Stomach (tissue), 19 donors: ENCODE data around the gene RNF151. TPM values are rescaled to one million over a fixed set of nuclear protein-coding genes. Genes with fewer than 3 reads are reported as not detected.

Source experiments
- DNase-seq, 2 donors: peaks; one replicate each; pipeline versions ENCODE4 v3.0.0 to v3.0.0-alpha.2; 2013 to 2019
- H3K27ac ChIP-seq, 5 donors: fragments of 200-600 bp in 4 of 5; sonication (generic) in 4 of 5; one replicate each; pipeline ENCODE4 v1.5.1; 2013 to 2019; ENCODE audit warnings: mild to moderate bottlenecking in 1 of 5, moderate library complexity in 1 of 5
- H3K27me3 ChIP-seq, 3 donors: fragments of 200-600 bp; sonication (generic); one replicate each; pipeline ENCODE4 v1.5.1; 2017 to 2019; ENCODE audit warnings: mixed run types in 1 of 3
- H3K36me3 ChIP-seq, 4 donors: fragments of 200-600 bp; sonication (generic); 1 replicate in 3 of 4; 2 replicates in 1 of 4; pipeline ENCODE4 v1.5.1; 2016 to 2019
- H3K4me1 ChIP-seq, 4 donors: fragments of 200-600 bp; sonication (generic); one replicate each; pipeline ENCODE4 v1.5.1; 2016 to 2019
- H3K4me3 ChIP-seq, 4 donors: fragments of 200-600 bp; sonication (generic) in 3 of 4; one replicate each; pipeline ENCODE4 v1.5.1; 2016 to 2019; ENCODE audit warnings: mild to moderate bottlenecking in 1 of 4
- H3K9me3 ChIP-seq, 4 donors: fragments of 200-600 bp; sonication (generic); one replicate each; pipeline ENCODE4 v1.5.1; 2016 to 2019
- EP300 ChIP-seq: sonication (generic); formaldehyde crosslinking; IDR thresholded peaks from one replicate; pipeline ENCODE4 v1.6.1; 2017; ENCODE audit warnings: antibody characterized with exemption
- POLR2A ChIP-seq, 4 donors: fragments of 450-650 bp; IDR thresholded peaks; one replicate each; pipeline ENCODE4 v1.6.1; 2016; ENCODE audit warnings: antibody characterized with exemption in 4 of 4, control low read depth in 2 of 4, mild to moderate bottlenecking in 1 of 4, moderate library complexity in 1 of 4
- POLR2AphosphoS5 ChIP-seq, 3 donors: sonication (generic); formaldehyde crosslinking; IDR thresholded peaks; one replicate each; pipeline ENCODE4 v1.6.1; 2016; ENCODE audit warnings: antibody characterized with exemption in 3 of 3
- WGBS, 5 donors: extraction: QIAGEN DNeasy Blood & Tissue Kit in 3 of 5; methylation state at CpG; one replicate each; pipeline versions ENCODE4 v1.1.5 to v1.1.7; 2013 to 2018; 5-methylcytosine and 5-hydroxymethylcytosine counted together
- intact Hi-C: fragments of 100-400 bp; cut with DNase I; formaldehyde crosslinking; loops from one replicate; pipeline ENCODE4 v1.15.1; 2023; ENCODE audit warnings: low total_unique reads
- long read RNA-seq, 10 donors: transcript quantifications; one replicate each; lab custom pipeline, GENCODE V29; 2026
- polyA plus RNA-seq, 3 donors: library from polyadenylated mRNA; stranded (reverse); fragments of 200-250 nt; gene quantifications; one replicate each; pipeline ENCODE4 v1.2.3, GENCODE V29; 2013
- total RNA-seq, 5 donors: library from RNA; depleted of rRNA; stranded (reverse); fragments of >200 nt; gene quantifications; one replicate each; pipeline versions ENCODE4 v1.1.0 to v1.2.3, GENCODE V29; 2014 to 2016
- TF ChIP-seq, protein P1 (sequence below), 7 experiments: fragments of 450-650 bp in 4 of 7; fragments of 200-600 bp in 3 of 7; sonication (generic) in 3 of 7; IDR thresholded peaks; one replicate each; pipeline ENCODE4 v1.5.1; 2016 to 2019; ENCODE audit warnings: antibody characterized with exemption in 7 of 7, control low read depth in 2 of 7, mild to moderate bottlenecking in 1 of 7
- donor health status: healthy with polysubstance abuse.
- donor health status: Bipolar disorder and iron deficiency.
- donor health status: healthy.

RNF151 gene, protein sequence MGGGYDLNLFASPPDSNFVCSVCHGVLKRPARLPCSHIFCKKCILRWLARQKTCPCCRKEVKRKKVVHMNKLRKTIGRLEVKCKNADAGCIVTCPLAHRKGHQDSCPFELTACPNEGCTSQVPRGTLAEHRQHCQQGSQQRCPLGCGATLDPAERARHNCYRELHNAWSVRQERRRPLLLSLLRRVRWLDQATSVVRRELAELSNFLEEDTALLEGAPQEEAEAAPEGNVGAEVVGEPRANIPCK
- total RNA-seq (not detected), polyA plus RNA-seq (not detected)
- long read RNA-seq, donor 1: 0 reads
- long read RNA-seq, donor 2: 0 reads
- long read RNA-seq, donor 3: 0 reads
- long read RNA-seq, donor 4: 0 reads
- long read RNA-seq, donor 5: 0 reads
- long read RNA-seq, donor 6: 0 reads
- long read RNA-seq, donor 7: 0 reads
- long read RNA-seq, donor 8: 0 reads
- long read RNA-seq, donor 9: 0 reads
- long read RNA-seq, donor 10: 0 reads

DNA sequence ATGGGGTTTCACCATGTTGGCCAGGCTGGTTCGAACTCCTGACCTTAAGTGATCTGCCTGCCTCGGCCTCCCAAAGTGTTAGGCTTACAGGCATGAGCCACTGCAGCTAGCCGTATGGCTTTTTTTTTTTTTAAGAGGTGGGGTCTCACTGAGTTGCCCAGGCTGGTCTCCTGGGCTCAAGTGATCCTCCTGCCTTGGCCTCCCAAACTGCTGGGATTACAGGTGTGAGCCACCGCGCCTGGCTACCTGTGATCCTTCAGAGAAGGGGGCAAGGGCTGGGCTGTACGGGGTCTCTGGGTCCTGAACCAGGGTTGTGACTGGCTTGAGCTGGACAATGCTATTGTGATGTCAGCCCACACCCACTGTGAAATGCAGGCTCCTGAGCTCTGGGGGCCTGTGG is at the start of gene RNF151:
RNF151 (plus strand) TSS at position 397 of the 400 bp plus-strand sequence. CDS start 26 bp downstream, outside the sequence.
- 91 to 99% (median 97%) methylated on average over 3 to 6 of the region's 6 CpGs for WGBS, 5 donors

DNA sequence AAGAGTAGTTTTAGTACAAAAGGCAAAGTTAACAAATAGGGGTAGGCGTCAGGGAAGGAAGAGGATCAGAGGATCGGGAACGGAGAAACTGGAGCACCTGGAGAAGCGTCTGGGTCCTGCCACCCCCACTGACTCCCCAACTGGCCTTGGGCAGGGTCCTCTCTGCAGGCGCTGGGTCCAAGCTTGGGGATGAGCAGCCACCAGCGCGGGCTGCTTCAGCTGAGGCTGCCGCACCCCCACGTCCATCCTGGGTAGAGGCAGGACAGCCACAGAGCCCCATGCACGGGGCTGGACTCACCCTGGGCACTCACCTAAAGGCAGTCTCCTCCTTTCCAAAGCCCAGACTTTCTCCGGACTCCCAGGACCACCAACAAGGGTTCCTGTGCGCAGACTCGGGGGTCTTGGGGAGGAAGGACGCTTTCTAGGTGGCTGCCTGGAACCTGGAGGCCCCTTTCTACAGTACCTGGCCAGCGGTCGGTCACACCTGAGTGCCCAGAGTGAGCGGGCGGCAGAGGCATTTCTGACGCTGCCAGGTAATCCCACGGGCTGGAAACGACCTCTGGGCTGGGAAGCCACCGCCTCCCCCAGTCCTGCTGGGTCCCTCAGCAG is 49.5 kb upstream of the RNF151 start:
- Histone ChIP-seq H3K4me1 (peaks cover 6 to 45% (median 36%) of the 10 kb centered on the region in 4 donors), H3K27me3 (peaks cover 11 to 92% (median 63%) of the 10 kb centered on the region in 3 donors), H3K27ac (no peak overlapping the region), H3K36me3 (no peaks in the 10 kb centered on the region), H3K4me3 (peak overlapping the region in 1 of 4 donors; percentile 24), H3K9me3 (no peaks in the 10 kb centered on the region)
- peak in 1 of 2 donors; percentile 13 for DNase-seq
- intact Hi-C loops: no loop called here
- WGBS, 5 donors: 6 to 20% (median 13%) methylated on average over 10 to 22 of the region's 22 CpGs
- TF ChIP-seq, protein P1, sequence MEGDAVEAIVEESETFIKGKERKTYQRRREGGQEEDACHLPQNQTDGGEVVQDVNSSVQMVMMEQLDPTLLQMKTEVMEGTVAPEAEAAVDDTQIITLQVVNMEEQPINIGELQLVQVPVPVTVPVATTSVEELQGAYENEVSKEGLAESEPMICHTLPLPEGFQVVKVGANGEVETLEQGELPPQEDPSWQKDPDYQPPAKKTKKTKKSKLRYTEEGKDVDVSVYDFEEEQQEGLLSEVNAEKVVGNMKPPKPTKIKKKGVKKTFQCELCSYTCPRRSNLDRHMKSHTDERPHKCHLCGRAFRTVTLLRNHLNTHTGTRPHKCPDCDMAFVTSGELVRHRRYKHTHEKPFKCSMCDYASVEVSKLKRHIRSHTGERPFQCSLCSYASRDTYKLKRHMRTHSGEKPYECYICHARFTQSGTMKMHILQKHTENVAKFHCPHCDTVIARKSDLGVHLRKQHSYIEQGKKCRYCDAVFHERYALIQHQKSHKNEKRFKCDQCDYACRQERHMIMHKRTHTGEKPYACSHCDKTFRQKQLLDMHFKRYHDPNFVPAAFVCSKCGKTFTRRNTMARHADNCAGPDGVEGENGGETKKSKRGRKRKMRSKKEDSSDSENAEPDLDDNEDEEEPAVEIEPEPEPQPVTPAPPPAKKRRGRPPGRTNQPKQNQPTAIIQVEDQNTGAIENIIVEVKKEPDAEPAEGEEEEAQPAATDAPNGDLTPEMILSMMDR (IDR thresholded peaks at IDR 0.05): no peak
- no peak for TF ChIP-seq POLR2A (IDR thresholded peaks at IDR 0.05)
- no peak for TF ChIP-seq EP300
- TF ChIP-seq POLR2AphosphoS5 (IDR thresholded peaks at IDR 0.05): no peak

More for the DNA sequence above, at the start of gene RNF151:
- intact Hi-C loops: no loop called here
- H3K36me3 ChIP-seq: peaks cover 18 to 27% (median 21%) of the 10 kb centered on the region in 4 donors
- peak within 1 kb of the TSS; percentile 94 to 98 (median 97) for H3K27ac ChIP-seq
- no peaks in the 10 kb centered on the region for H3K9me3 ChIP-seq
- no peak for DNase-seq
- H3K27me3 ChIP-seq: no peaks in the 10 kb centered on the region
- peak within 1 kb of the TSS; percentile 75 to 90 (median 83) for H3K4me3 ChIP-seq
- peaks cover 38 to 58% (median 42%) of the 10 kb centered on the region in 4 donors for H3K4me1 ChIP-seq
- TF ChIP-seq POLR2AphosphoS5 (IDR thresholded peaks at IDR 0.05): no peak
- TF ChIP-seq, protein P1 (IDR thresholded peaks at IDR 0.05): no peak
- TF ChIP-seq EP300: no peak
- no peak for TF ChIP-seq POLR2A (IDR thresholded peaks at IDR 0.05)

DNA sequence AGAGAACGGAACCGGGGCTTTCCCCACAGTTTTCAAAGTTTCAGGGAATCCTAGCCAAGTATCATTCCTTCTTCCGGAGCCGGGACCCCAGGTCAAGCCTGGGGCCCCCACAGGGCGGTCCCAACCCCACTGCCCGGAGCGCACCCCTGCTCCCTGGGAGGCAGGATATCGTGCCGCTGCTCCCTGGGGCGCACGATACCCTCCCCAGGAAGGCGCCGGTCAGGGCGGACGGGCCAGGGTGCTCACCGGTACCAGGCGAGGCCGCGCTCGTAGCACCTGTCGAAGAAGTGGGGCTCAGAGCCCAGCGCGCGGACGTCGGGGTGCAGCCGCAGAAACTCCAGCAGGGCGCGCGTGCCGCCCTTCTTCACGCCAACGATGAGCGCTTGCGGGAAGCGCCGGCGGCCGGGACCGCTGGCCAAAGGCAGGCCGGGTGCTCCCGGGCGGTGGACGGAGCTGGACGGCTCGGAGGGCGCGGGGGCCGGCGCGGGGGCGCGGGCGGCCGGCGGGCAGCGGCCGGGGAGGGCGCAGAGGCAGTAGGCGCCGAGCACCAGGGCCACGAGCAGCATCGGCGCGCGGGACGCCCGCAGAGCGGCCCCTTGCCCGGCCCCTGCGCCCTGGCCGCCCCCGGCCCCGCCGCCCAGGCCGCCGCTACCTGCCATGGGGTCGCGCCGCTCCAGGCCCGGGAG is 48.8 kb upstream of the RNF151 start:
- Histone ChIP-seq H3K36me3 (no peaks in the 10 kb centered on the region), H3K9me3 (no peaks in the 10 kb centered on the region), H3K27ac (no peak overlapping the region), H3K27me3 (peaks cover 14 to 97% (median 67%) of the 10 kb centered on the region in 3 donors), H3K4me3 (peak overlapping the region in 1 of 4 donors; percentile 24), H3K4me1 (peaks cover 6 to 45% (median 33%) of the 10 kb centered on the region in 4 donors)
- WGBS, 5 donors: 1 to 3% (median 2%) methylated on average over 12 to 77 of the region's 81 CpGs
- no peak for TF ChIP-seq POLR2AphosphoS5 (IDR thresholded peaks at IDR 0.05)
- no peak for TF ChIP-seq POLR2A (IDR thresholded peaks at IDR 0.05)
- TF ChIP-seq EP300: no peak
- TF ChIP-seq, protein P1 (IDR thresholded peaks at IDR 0.05): no peak
- DNase-seq: peak in 1 of 2 donors; percentile 23
- intact Hi-C loops: no loop called here
